H9 (cell line): ENCODE measurements around the gene RFPL2. TPM values are rescaled to one million over a fixed set of nuclear protein-coding genes. Genes with fewer than 3 reads are reported as not detected.

Experiments
- DNase-seq: peaks from one replicate; pipeline ENCODE4 v3.0.0-alpha.2; 2017
- H2AFZ ChIP-seq: one replicate; pipeline ENCODE4 v1.6.1; 2013; ENCODE audit warnings: mild to moderate bottlenecking, low read length, control low read depth, moderate library complexity
- H2AK5ac ChIP-seq: 2 replicates; pipeline ENCODE4 v1.6.1; 2013; ENCODE audit warnings: low read length, control low read depth, mixed read lengths; ENCODE audit not compliant: insufficient read length
- H2BK120ac ChIP-seq: one replicate; pipeline ENCODE4 v1.6.1; 2013; ENCODE audit warnings: low read depth, mild to moderate bottlenecking, low read length, control low read depth, inconsistent platforms; ENCODE audit not compliant: poor library complexity, severe bottlenecking
- H2BK12ac ChIP-seq: 2 replicates; pipeline ENCODE4 v1.6.1; 2013; ENCODE audit warnings: low read length, control low read depth, mixed read lengths, low read depth; ENCODE audit not compliant: insufficient read length
- H2BK15ac ChIP-seq: 2 replicates; pipeline ENCODE4 v1.6.1; 2013; ENCODE audit warnings: low read depth, low read length, control low read depth
- H2BK20ac ChIP-seq: one replicate; pipeline ENCODE4 v1.6.1; 2013; ENCODE audit warnings: low read depth, mild to moderate bottlenecking, low read length, control low read depth, inconsistent platforms; ENCODE audit not compliant: poor library complexity, severe bottlenecking
- H2BK5ac ChIP-seq: 2 replicates; pipeline ENCODE4 v1.6.1; 2013; ENCODE audit warnings: low read length, control low read depth, mixed read lengths; ENCODE audit not compliant: insufficient read length
- H3K14ac ChIP-seq: 2 replicates; pipeline ENCODE4 v1.6.1; 2013; ENCODE audit warnings: low read length, control low read depth; ENCODE audit not compliant: insufficient read depth
- H3K18ac ChIP-seq: 2 replicates; pipeline ENCODE4 v1.6.1; 2013; ENCODE audit warnings: low read depth, mild to moderate bottlenecking, mixed read lengths, low read length, control low read depth; ENCODE audit not compliant: insufficient read length
- H3K23ac ChIP-seq: 2 replicates; pipeline ENCODE4 v1.6.1; 2013; ENCODE audit warnings: low read length, control low read depth, mixed read lengths, low read depth; ENCODE audit not compliant: insufficient read length
- H3K23me2 ChIP-seq: 2 replicates; pipeline ENCODE4 v1.6.1; 2013; ENCODE audit warnings: low read depth, mild to moderate bottlenecking, mixed read lengths, low read length, control low read depth; ENCODE audit not compliant: insufficient read length, poor library complexity, severe bottlenecking
- H3K27ac ChIP-seq: 2 replicates; pipeline ENCODE4 v1.5.1; 2013; ENCODE audit warnings: low read length, control low read depth, mixed read lengths, low read depth; ENCODE audit not compliant: insufficient read length
- H3K27me3 ChIP-seq: 2 replicates; pipeline ENCODE4 v1.6.1; 2013; ENCODE audit warnings: low read length, control low read depth, inconsistent platforms; ENCODE audit not compliant: insufficient read depth
- H3K4ac ChIP-seq: 2 replicates; pipeline ENCODE4 v1.6.1; 2013; ENCODE audit warnings: low read depth, mild to moderate bottlenecking, control low read depth, inconsistent platforms, low read length, moderate library complexity
- H3K4me1 ChIP-seq: 2 replicates; pipeline ENCODE4 v1.6.1; 2013; ENCODE audit warnings: low read length, control low read depth, inconsistent platforms; ENCODE audit not compliant: insufficient read depth
- H3K4me2 ChIP-seq: 2 replicates; pipeline ENCODE4 v1.6.1; 2013; ENCODE audit warnings: low read length, control low read depth, mixed read lengths; ENCODE audit not compliant: insufficient read length, insufficient read depth
- H3K56ac ChIP-seq: 2 replicates; pipeline ENCODE4 v1.6.1; 2013; ENCODE audit warnings: low read depth, mild to moderate bottlenecking, mixed read lengths, low read length, control low read depth; ENCODE audit not compliant: insufficient read length
- H3K79me1 ChIP-seq: 2 replicates; pipeline ENCODE4 v1.6.1; 2013; ENCODE audit warnings: low read depth, mild to moderate bottlenecking, moderate library complexity, low read length, control low read depth, inconsistent platforms; ENCODE audit not compliant: insufficient read depth, poor library complexity, severe bottlenecking
- H3K79me2 ChIP-seq: 2 replicates; pipeline ENCODE4 v1.6.1; 2013; ENCODE audit warnings: low read length, control low read depth, inconsistent platforms; ENCODE audit not compliant: insufficient read depth
- H3K9ac ChIP-seq: 2 replicates; pipeline ENCODE4 v1.6.1; 2013; ENCODE audit warnings: low read length, control low read depth, mixed read lengths; ENCODE audit not compliant: insufficient read length; ENCODE audit errors: extremely low read depth
- H3K9me3 ChIP-seq: one replicate; pipeline ENCODE4 v1.6.1; 2013; ENCODE audit warnings: low read depth, low read length, inconsistent platforms; ENCODE audit not compliant: control insufficient read depth
- H3T11ph ChIP-seq: one replicate; pipeline ENCODE4 v1.6.1; 2013; ENCODE audit warnings: mild to moderate bottlenecking, low read length, control low read depth, inconsistent platforms
- H4K20me1 ChIP-seq: one replicate; pipeline ENCODE4 v1.6.1; 2013; ENCODE audit not compliant: control insufficient read depth, insufficient read length, insufficient read depth
- H4K5ac ChIP-seq: 2 replicates; pipeline ENCODE4 v1.6.1; 2013; ENCODE audit warnings: low read depth, mild to moderate bottlenecking, mixed read lengths, low read length, control low read depth; ENCODE audit not compliant: insufficient read length
- H4K8ac ChIP-seq: replicated peaks from 2 replicates; pipeline ENCODE4 v1.6.1; 2013; ENCODE audit warnings: low read length, control low read depth, mixed read lengths, low read depth; ENCODE audit not compliant: insufficient read length
- H4K91ac ChIP-seq: 2 replicates; pipeline ENCODE4 v1.6.1; 2013; ENCODE audit warnings: low read depth, mild to moderate bottlenecking, moderate library complexity, mixed read lengths, low read length, control low read depth; ENCODE audit not compliant: insufficient read length
- H3K27ac Mint-ChIP-seq, 3 experiments: 2 replicates in 2 of 3; 3 replicates in 1 of 3; pipeline ENCODE4 v1.8.0; 2020 to 2021; ENCODE audit warnings: mixed read lengths in 3 of 3, mild to moderate bottlenecking in 1 of 3, moderate library complexity in 1 of 3
- H3K27me3 Mint-ChIP-seq: 2 replicates; pipeline ENCODE4 v1.8.0; 2021; ENCODE audit warnings: low read depth, mild to moderate bottlenecking, moderate library complexity, mixed read lengths
- H3K36me3 Mint-ChIP-seq, 3 experiments: 2 replicates in 2 of 3; 3 replicates in 1 of 3; pipeline ENCODE4 v1.8.0; 2020 to 2021; ENCODE audit warnings: low read depth in 3 of 3, mixed read lengths in 3 of 3; ENCODE audit not compliant: insufficient read depth in 1 of 3
- H3K4me1 Mint-ChIP-seq, 2 experiments: 2 replicates each; pipeline ENCODE4 v1.8.0; 2020; ENCODE audit warnings: mixed read lengths in 2 of 2
- H3K4me3 Mint-ChIP-seq, 2 experiments: 2 replicates in 1 of 2; 3 replicates in 1 of 2; pipeline ENCODE4 v1.8.0; 2020 to 2021; ENCODE audit warnings: mild to moderate bottlenecking in 2 of 2, mixed read lengths in 2 of 2, moderate library complexity in 1 of 2
- H3K9me3 Mint-ChIP-seq, 2 experiments: 2 replicates in 1 of 2; 3 replicates in 1 of 2; pipeline ENCODE4 v1.8.0; 2020; ENCODE audit warnings: mild to moderate bottlenecking in 2 of 2, mixed read lengths in 2 of 2, moderate library complexity in 1 of 2
- WGBS: extraction: QIAGEN DNeasy Blood & Tissue Kit; methylation state at CpG from one replicate; pipeline ENCODE4 v1.1.7; 2013; ENCODE audit warnings: missing lambda C conversion rate, low lambda C conversion rate, mixed read lengths; ENCODE audit not compliant: insufficient read length; ENCODE audit errors: extremely low coverage; 5-methylcytosine and 5-hydroxymethylcytosine counted together
- total RNA-seq: library from RNA; stranded (reverse); gene quantifications from 2 replicates; pipeline ENCODE4 v1.2.1, GENCODE V29; 2021
- TF ChIP-seq, protein P1 (sequence below): fragments of 200-600 bp; sonication (generic); conservative IDR thresholded peaks from 3 replicates; pipeline ENCODE4 v1.8.0; 2021; ENCODE audit warnings: antibody characterized with exemption, mild to moderate bottlenecking

RFPL2 gene
- total RNA-seq, 1 experiment from 2014 or later: not detected

DNA sequence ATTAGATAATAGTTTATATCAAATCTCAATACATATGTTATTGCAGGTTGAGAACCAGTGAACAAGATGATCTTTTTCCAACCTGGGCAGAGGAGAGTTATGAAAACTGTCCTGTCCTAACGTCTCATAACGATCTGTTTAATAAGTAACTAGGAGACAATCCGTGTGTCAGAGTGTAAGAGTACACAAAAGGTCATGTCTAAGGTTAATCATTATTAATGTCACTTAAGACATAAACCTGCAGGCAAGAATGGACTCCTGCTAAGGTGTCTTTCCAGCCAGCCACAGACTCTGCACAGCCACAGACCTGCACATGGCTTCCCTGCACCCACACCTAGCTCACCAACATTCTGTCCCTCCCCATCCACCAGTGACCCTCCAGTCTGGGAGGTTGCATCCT is 40.2 kb upstream of the RFPL2 start:
- Histone ChIP-seq H3K56ac (no peak overlapping the region), H3K18ac (no peak overlapping the region), H3T11ph (no peak overlapping the region), H2AFZ (no peak overlapping the region), H4K5ac (no peak overlapping the region), H2BK15ac (no peak overlapping the region), H2BK5ac (no peak overlapping the region), H3K9ac (no peak overlapping the region), H3K4me2 (no peak overlapping the region), H2BK20ac (no peak overlapping the region), H3K79me1 (no peaks in the 10 kb centered on the region), H2BK12ac (no peak overlapping the region), H3K27ac (no peak overlapping the region), H3K4ac (no peak overlapping the region), H3K9me3 (no peaks in the 10 kb centered on the region), H3K14ac (no peak overlapping the region), H4K20me1 (no peaks in the 10 kb centered on the region), H3K27me3 (no peaks in the 10 kb centered on the region), H2BK120ac (no peak overlapping the region), H4K8ac (no peak overlapping the region), H3K79me2 (no peaks in the 10 kb centered on the region), H3K23me2 (no peaks in the 10 kb centered on the region), H3K4me1 (no peaks in the 10 kb centered on the region), H2AK5ac (no peak overlapping the region), H4K91ac (no peak overlapping the region), H3K23ac (no peak overlapping the region)
- Mint-ChIP-seq H3K4me3 (no peak overlapping the region), H3K4me1 (no peaks in the 10 kb centered on the region), H3K9me3 (no peaks in the 10 kb centered on the region), H3K27ac (peak overlapping the region in 1 of 3 experiments; percentile 82; a peak in 1 of 7 replicates), H3K36me3 (no peaks in the 10 kb centered on the region), H3K27me3 (peaks cover 63% of the 10 kb centered on the region)
- no CpG with 5 or more reads among the region's 3 CpGs for WGBS
- TF ChIP-seq, protein P1, sequence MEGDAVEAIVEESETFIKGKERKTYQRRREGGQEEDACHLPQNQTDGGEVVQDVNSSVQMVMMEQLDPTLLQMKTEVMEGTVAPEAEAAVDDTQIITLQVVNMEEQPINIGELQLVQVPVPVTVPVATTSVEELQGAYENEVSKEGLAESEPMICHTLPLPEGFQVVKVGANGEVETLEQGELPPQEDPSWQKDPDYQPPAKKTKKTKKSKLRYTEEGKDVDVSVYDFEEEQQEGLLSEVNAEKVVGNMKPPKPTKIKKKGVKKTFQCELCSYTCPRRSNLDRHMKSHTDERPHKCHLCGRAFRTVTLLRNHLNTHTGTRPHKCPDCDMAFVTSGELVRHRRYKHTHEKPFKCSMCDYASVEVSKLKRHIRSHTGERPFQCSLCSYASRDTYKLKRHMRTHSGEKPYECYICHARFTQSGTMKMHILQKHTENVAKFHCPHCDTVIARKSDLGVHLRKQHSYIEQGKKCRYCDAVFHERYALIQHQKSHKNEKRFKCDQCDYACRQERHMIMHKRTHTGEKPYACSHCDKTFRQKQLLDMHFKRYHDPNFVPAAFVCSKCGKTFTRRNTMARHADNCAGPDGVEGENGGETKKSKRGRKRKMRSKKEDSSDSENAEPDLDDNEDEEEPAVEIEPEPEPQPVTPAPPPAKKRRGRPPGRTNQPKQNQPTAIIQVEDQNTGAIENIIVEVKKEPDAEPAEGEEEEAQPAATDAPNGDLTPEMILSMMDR: no peak
- DNase-seq: no peak
